Measurements from ENCODE around the gene SYT6.
"Not testable (repeated sequence)": the region's sequence is repeated elsewhere in the genome, so short reads cannot be mapped to it uniquely, and the experiment has no call there.

- TF ChIP-seq POLR2AphosphoS5 (IDR thresholded peaks at IDR 0.05; ENCODE audit: insufficient read depth in 1 of 2, low read depth in 1 of 2) = not testable (repeated sequence)
- TF ChIP-seq, protein P1, sequence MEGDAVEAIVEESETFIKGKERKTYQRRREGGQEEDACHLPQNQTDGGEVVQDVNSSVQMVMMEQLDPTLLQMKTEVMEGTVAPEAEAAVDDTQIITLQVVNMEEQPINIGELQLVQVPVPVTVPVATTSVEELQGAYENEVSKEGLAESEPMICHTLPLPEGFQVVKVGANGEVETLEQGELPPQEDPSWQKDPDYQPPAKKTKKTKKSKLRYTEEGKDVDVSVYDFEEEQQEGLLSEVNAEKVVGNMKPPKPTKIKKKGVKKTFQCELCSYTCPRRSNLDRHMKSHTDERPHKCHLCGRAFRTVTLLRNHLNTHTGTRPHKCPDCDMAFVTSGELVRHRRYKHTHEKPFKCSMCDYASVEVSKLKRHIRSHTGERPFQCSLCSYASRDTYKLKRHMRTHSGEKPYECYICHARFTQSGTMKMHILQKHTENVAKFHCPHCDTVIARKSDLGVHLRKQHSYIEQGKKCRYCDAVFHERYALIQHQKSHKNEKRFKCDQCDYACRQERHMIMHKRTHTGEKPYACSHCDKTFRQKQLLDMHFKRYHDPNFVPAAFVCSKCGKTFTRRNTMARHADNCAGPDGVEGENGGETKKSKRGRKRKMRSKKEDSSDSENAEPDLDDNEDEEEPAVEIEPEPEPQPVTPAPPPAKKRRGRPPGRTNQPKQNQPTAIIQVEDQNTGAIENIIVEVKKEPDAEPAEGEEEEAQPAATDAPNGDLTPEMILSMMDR (IDR thresholded peaks at IDR 0.05) = not testable (repeated sequence)
Observed at GRCh38 chr1:114058236-114058635, 95.4 kb downstream of the SYT6 start.
